Endothelial cell of umbilical vein (primary cell): Measurements from ENCODE around the gene TMEM217. TPM values are rescaled to one million over a fixed set of nuclear protein-coding genes. Genes with fewer than 3 reads are reported as not detected.

Experiments used
- BruUV-seq: library from RNA; stranded (reverse); fragments of 400-500 nt; replicated peaks from 2 replicates; lab custom pipeline; 2021; lab: Mats Ljungman, UMichigan
- CTCF ChIA-PET: fragments of 300-600, 350-600 bp; sonication (Branson Sonifier 250); formaldehyde crosslinking; loops from one replicate; lab custom pipeline; 2021; ENCODE audit warnings: antibody characterized with exemption, inconsistent platforms; lab: Charles Lee
- POLR2A ChIA-PET: fragments of 300-600, 350-600 bp; sonication (Branson Sonifier 250); formaldehyde crosslinking; loops from one replicate; lab custom pipeline; 2021; ENCODE audit warnings: antibody characterized with exemption, inconsistent platforms; lab: Charles Lee
- DNase-seq: peaks from one replicate; pipeline ENCODE4 v3.0.0-alpha.2; 2011; ENCODE audit warnings: low read depth, low spot score
- FAIRE-seq: peaks from 2 replicates; lab custom pipeline; 2011; peaks lifted over from hg19 to GRCh38; lab: Jason Lieb, UNC
- H2AFZ ChIP-seq: 2 replicates; pipeline ENCODE4 v1.6.0; 2012; ENCODE audit warnings: low read depth, low read length, control low read depth, inconsistent platforms
- H3K27ac ChIP-seq: 2 replicates; pipeline ENCODE4 v1.5.1; 2011; ENCODE audit warnings: low read depth, mild to moderate bottlenecking, control low read depth, low read length, moderate library complexity; ENCODE audit not compliant: insufficient read depth
- H3K27me3 ChIP-seq, 2 experiments: 2 replicates each; pipeline versions ENCODE4 v1.6.0 to v1.6.1; 2011; ENCODE audit warnings: low read length in 2 of 2, mixed read lengths in 1 of 2; ENCODE audit not compliant: control insufficient read depth in 2 of 2, insufficient read depth in 2 of 2
- H3K36me3 ChIP-seq, 2 experiments: 2 replicates in 1 of 2; 3 replicates in 1 of 2; pipeline ENCODE4 v1.5.1; 2011; ENCODE audit warnings: low read length in 2 of 2, mild to moderate bottlenecking in 1 of 2, moderate library complexity in 1 of 2; ENCODE audit not compliant: control insufficient read depth in 2 of 2, insufficient read depth in 2 of 2; ENCODE audit errors: extremely low read depth in 1 of 2
- H3K4me1 ChIP-seq: 3 replicates; pipeline ENCODE4 v1.5.1; 2011; ENCODE audit warnings: mild to moderate bottlenecking, low read length; ENCODE audit not compliant: control insufficient read depth, insufficient read depth; ENCODE audit errors: extremely low read depth
- H3K4me2 ChIP-seq: 2 replicates; pipeline ENCODE4 v1.6.1; 2011; ENCODE audit warnings: low read length, control low read depth, mixed read lengths; ENCODE audit not compliant: insufficient read depth
- H3K4me3 ChIP-seq, 3 experiments: fragments of 200-600 bp in 1 of 3; sonication (generic), shearing (Covaris generic) in 1 of 3; replicated peaks in 1 of 3; 2 replicates each; pipeline ENCODE4 v1.5.1; 2011 to 2016; ENCODE audit warnings: control low read depth in 3 of 3, low read length in 3 of 3, mild to moderate bottlenecking in 2 of 3, inconsistent platforms in 1 of 3, low read depth in 1 of 3, moderate library complexity in 1 of 3; ENCODE audit not compliant: insufficient read depth in 1 of 3
- H3K79me2 ChIP-seq: 2 replicates; pipeline ENCODE4 v1.6.0; 2012; ENCODE audit warnings: low read length, inconsistent platforms; ENCODE audit not compliant: control insufficient read depth, insufficient read depth
- H3K9ac ChIP-seq: replicated peaks from 2 replicates; pipeline ENCODE3; 2011; ENCODE audit warnings: low read length, control low read depth; ENCODE audit not compliant: insufficient read depth; ENCODE audit errors: extremely low read depth
- H3K9me1 ChIP-seq: replicated peaks from 3 replicates; pipeline ENCODE4 v1.6.0; 2011; ENCODE audit warnings: mild to moderate bottlenecking, low read length; ENCODE audit not compliant: control insufficient read depth, insufficient read depth; ENCODE audit errors: extremely low read depth
- H3K9me3 ChIP-seq: replicated peaks from 2 replicates; pipeline ENCODE4 v1.5.1; 2012; ENCODE audit warnings: low read length, inconsistent platforms; ENCODE audit not compliant: control insufficient read depth, insufficient read depth
- H4K20me1 ChIP-seq: replicated peaks from 2 replicates; pipeline ENCODE3; 2011; ENCODE audit warnings: mild to moderate bottlenecking, low read length; ENCODE audit not compliant: control insufficient read depth, insufficient read depth; ENCODE audit errors: extremely low read depth
- EZH2 ChIP-seq: IDR thresholded peaks from 2 replicates; pipeline ENCODE4 v1.6.1; 2012; ENCODE audit warnings: borderline replicate concordance, low read depth, mild to moderate bottlenecking, moderate library complexity, low read length, inconsistent platforms; ENCODE audit not compliant: severe bottlenecking
- FOS ChIP-seq: IDR thresholded peaks from 2 replicates; pipeline ENCODE4 v1.6.1; 2011; ENCODE audit warnings: mild to moderate bottlenecking, low read length, moderate library complexity, borderline replicate concordance; ENCODE audit not compliant: insufficient read depth
- GATA2 ChIP-seq: IDR thresholded peaks from 2 replicates; pipeline ENCODE4 v1.7.0; 2011; ENCODE audit warnings: low read depth, mild to moderate bottlenecking, moderate library complexity, mixed read lengths, low read length; ENCODE audit not compliant: insufficient read length, insufficient read depth
- JUN ChIP-seq: IDR thresholded peaks from 2 replicates; pipeline ENCODE4 v1.6.1; 2011; ENCODE audit warnings: borderline replicate concordance, low read depth; ENCODE audit not compliant: insufficient read length, insufficient read depth
- MYC ChIP-seq: IDR thresholded peaks from one replicate; pipeline ENCODE4 v1.6.1; 2011; ENCODE audit warnings: mild to moderate bottlenecking, low read depth, low read length
- POLR2A ChIP-seq: IDR thresholded peaks from 2 replicates; pipeline ENCODE4 v1.6.1; 2012; ENCODE audit warnings: low read depth, mild to moderate bottlenecking, control low read depth, low read length
- POLR2AphosphoS5 ChIP-seq: IDR thresholded peaks from 2 replicates; pipeline ENCODE4 v1.6.1; 2012; ENCODE audit warnings: low read depth, mild to moderate bottlenecking, control low read depth, low read length, moderate library complexity; ENCODE audit not compliant: insufficient read depth
- dilution Hi-C: fragments of 300-500 bp; cut with MboI; formaldehyde crosslinking; loops from one replicate; pipeline ENCODE4 v1.15.0; 2019; ENCODE audit warnings: low sequenced_read_pairs; ENCODE audit not compliant: extremely low pct_ligation_motif_present
- intact Hi-C: fragments of 100-400 bp; cut with micrococcal nuclease; formaldehyde crosslinking; loops from one replicate; pipeline ENCODE4 v1.10.0; 2022
- polyA plus RNA-seq, 4 experiments: library from polyadenylated mRNA; depleted of rRNA in 3 of 4; stranded (reverse) in 3 of 4; unstranded in 1 of 4; fragments of >200 nt; gene quantifications; 2 replicates each; pipeline versions ENCODE4 v1.2.1 to v1.2.3, GENCODE V29; 2011 to 2012; ENCODE audit warnings: missing spikeins in 1 of 4
- total RNA-seq: library from RNA; stranded (reverse); gene quantifications from 2 replicates; pipeline ENCODE4 v1.2.3, GENCODE V29; 2021
- TF ChIP-seq, protein P1 (sequence below): IDR thresholded peaks from 2 replicates; pipeline ENCODE4 v1.6.1; 2011; ENCODE audit not compliant: insufficient read depth, insufficient read length
- TF ChIP-seq, protein P2 (sequence below), 2 donors: IDR thresholded peaks; 1 replicate in 1 of 2; 2 replicates in 1 of 2; pipeline ENCODE4 v1.5.1; 2011; ENCODE audit warnings: low read length in 2 of 2, mild to moderate bottlenecking in 2 of 2, moderate library complexity in 2 of 2, control low read depth in 1 of 2, inconsistent platforms in 1 of 2, low read depth in 1 of 2; ENCODE audit not compliant: insufficient read depth in 1 of 2; ENCODE audit errors: extremely low read depth in 1 of 2

TMEM217 gene
- total and polyA plus RNA-seq, 2 donors (not counting 3 experiments of a cell fraction or from before 2014, with no cell fraction given): 6.8 to 15.8 TPM

DNA sequence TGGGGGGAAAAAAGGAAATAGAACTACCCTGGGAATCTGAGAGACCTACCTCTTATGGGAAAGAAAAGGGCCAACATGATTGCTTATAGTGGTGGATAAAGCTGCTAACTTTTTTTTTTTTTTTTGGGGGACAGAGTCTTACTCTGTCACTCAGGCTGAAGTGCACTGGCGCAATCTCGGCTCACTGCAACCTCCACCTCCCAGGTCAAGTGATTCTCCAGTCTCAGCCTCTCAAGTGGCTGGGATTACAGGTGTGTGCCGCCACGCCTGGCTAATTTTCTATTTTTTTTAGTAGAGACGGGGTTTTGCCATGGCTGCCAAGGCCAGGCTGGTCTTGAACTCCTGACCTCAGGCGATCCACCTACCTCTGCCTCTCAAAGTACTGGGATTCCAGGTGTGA, 39.9 kb downstream of the TMEM217 start:
- no peak for FAIRE-seq
- CTCF ChIA-PET: no interaction called here

More for the DNA sequence above, 39.9 kb downstream of the TMEM217 start:
- H3K36me3 ChIP-seq: no peaks in the 10 kb centered on the region
- no TSS peak for BruUV-seq
- H3K4me2 ChIP-seq: no peak overlapping the region
- TF ChIP-seq, protein P1, sequence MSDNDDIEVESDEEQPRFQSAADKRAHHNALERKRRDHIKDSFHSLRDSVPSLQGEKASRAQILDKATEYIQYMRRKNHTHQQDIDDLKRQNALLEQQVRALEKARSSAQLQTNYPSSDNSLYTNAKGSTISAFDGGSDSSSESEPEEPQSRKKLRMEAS: no peak
- TF ChIP-seq FOS: no peak
- no peak for TF ChIP-seq MYC
- no peak for TF ChIP-seq JUN
- TF ChIP-seq POLR2AphosphoS5: no peak
- TF ChIP-seq POLR2A: no peak
- no peak for TF ChIP-seq GATA2
- no peak for TF ChIP-seq EZH2
- TF ChIP-seq, protein P2, sequence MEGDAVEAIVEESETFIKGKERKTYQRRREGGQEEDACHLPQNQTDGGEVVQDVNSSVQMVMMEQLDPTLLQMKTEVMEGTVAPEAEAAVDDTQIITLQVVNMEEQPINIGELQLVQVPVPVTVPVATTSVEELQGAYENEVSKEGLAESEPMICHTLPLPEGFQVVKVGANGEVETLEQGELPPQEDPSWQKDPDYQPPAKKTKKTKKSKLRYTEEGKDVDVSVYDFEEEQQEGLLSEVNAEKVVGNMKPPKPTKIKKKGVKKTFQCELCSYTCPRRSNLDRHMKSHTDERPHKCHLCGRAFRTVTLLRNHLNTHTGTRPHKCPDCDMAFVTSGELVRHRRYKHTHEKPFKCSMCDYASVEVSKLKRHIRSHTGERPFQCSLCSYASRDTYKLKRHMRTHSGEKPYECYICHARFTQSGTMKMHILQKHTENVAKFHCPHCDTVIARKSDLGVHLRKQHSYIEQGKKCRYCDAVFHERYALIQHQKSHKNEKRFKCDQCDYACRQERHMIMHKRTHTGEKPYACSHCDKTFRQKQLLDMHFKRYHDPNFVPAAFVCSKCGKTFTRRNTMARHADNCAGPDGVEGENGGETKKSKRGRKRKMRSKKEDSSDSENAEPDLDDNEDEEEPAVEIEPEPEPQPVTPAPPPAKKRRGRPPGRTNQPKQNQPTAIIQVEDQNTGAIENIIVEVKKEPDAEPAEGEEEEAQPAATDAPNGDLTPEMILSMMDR (IDR thresholded peaks at IDR 0.05; ENCODE audit: extremely low read depth in 1 of 2, insufficient read depth in 1 of 2, low read depth in 1 of 2, low read length in 2 of 2): no peak
- peaks cover 6% of the 10 kb centered on the region for H3K4me1 ChIP-seq
- H3K4me3 ChIP-seq: no peak overlapping the region
- no peak for DNase-seq
- no peaks in the 10 kb centered on the region for H4K20me1 ChIP-seq
- no peaks in the 10 kb centered on the region for H3K9me1 ChIP-seq
- no peaks in the 10 kb centered on the region for H3K27me3 ChIP-seq
- no peak overlapping the region for H3K9ac ChIP-seq
- intact Hi-C loops: no loop called here
- H2AFZ ChIP-seq: no peak overlapping the region
- POLR2A ChIA-PET: no interaction called here
- H3K27ac ChIP-seq: no peak overlapping the region
- H3K9me3 ChIP-seq: no peaks in the 10 kb centered on the region
- no peaks in the 10 kb centered on the region for H3K79me2 ChIP-seq
- dilution Hi-C loops: no loop called here
